GM13977 (cell line): ENCODE measurements around the gene ARX.

Experiments used
- DNase-seq: peaks from one replicate; pipeline ENCODE4 v3.0.0; 2012; ENCODE audit warnings: low spot score
- in situ Hi-C: fragments of 300-500 bp; cut with MboI; formaldehyde crosslinking; loops from one replicate; pipeline ENCODE4 v1.12.0; 2022; ENCODE audit warnings: low sequenced_read_pairs, low pct_unique_long_range_greater_than_20kb, mixed read lengths, inconsistent platforms; ENCODE audit not compliant: unreplicated experiment
- TF ChIP-seq, protein P1 (sequence below): IDR thresholded peaks from 2 replicates; pipeline ENCODE4 v1.5.1; 2012; ENCODE audit warnings: mild to moderate bottlenecking, control low read depth; ENCODE audit not compliant: insufficient read depth; ENCODE audit errors: extremely low read depth, missing control alignments

Gene ARX

GRCh38 chrX:25043192-25043591 lies 27.4 kb upstream of the ARX start:
- DNase-seq, result no peak
- TF ChIP-seq, protein P1, sequence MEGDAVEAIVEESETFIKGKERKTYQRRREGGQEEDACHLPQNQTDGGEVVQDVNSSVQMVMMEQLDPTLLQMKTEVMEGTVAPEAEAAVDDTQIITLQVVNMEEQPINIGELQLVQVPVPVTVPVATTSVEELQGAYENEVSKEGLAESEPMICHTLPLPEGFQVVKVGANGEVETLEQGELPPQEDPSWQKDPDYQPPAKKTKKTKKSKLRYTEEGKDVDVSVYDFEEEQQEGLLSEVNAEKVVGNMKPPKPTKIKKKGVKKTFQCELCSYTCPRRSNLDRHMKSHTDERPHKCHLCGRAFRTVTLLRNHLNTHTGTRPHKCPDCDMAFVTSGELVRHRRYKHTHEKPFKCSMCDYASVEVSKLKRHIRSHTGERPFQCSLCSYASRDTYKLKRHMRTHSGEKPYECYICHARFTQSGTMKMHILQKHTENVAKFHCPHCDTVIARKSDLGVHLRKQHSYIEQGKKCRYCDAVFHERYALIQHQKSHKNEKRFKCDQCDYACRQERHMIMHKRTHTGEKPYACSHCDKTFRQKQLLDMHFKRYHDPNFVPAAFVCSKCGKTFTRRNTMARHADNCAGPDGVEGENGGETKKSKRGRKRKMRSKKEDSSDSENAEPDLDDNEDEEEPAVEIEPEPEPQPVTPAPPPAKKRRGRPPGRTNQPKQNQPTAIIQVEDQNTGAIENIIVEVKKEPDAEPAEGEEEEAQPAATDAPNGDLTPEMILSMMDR, result no peak
- in situ Hi-C loops, result no loop called here

DNA sequence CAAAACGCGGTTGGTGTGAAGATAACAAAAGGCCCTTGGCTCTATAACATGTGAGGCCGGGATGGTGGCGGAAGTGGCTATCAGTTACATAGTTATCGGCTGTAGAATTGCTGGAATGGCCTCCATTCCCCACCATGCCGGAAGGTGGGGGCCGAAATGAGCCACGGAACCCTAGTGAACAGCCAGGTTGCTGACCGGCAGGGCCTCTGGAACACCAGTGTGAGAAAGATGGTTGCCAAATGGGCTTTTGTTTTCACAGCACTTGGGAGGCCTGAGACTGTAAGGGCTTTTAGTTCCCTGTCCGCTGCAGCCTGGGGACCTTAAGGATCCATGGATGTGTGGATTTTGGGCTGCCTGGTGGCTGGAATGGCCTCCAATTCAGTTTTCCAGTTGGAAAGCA lies 23.3 kb upstream of the ARX start:
- in situ Hi-C loops, result no loop called here
- DNase-seq, result no peak
- TF ChIP-seq, protein P1, result no peak

GRCh38 chrX:25034889-25035288 lies 19.1 kb upstream of the ARX start:
- TF ChIP-seq, protein P1, result no peak
- no peak for DNase-seq
- in situ Hi-C loops, result no loop called here

- in situ Hi-C loops, result no loop called here
- no peak for DNase-seq
- TF ChIP-seq, protein P1, result no peak
Measured at GRCh38 chrX:25029288-25029825, 13.6 kb upstream of the ARX start.

GRCh38 chrX:25028726-25029125 lies 13.0 kb upstream of the ARX start:
- no peak for DNase-seq
- in situ Hi-C loops, result no loop called here
- TF ChIP-seq, protein P1, result no peak

- in situ Hi-C loops, result no loop called here
- no peak for DNase-seq
- TF ChIP-seq, protein P1, result no peak
Measured at GRCh38 chrX:25026576-25026975, 10.8 kb upstream of the ARX start.

- DNase-seq, result no peak
- TF ChIP-seq, protein P1, result no peak
- in situ Hi-C loops, result no loop called here
Measured at GRCh38 chrX:25025615-25026014, 9.8 kb upstream of the ARX start.
